GM18907 (cell line): ENCODE measurements around the gene TNFRSF12A.

ENCODE experiments used
- ATAC-seq: cut with Tn5 transposase; IDR thresholded peaks from one replicate; pipeline ENCODE4 v1.9.1; 2021; ENCODE audit warnings: mild to moderate bottlenecking, moderate library complexity; ENCODE audit not compliant: unreplicated experiment

TNFRSF12A gene

DNA sequence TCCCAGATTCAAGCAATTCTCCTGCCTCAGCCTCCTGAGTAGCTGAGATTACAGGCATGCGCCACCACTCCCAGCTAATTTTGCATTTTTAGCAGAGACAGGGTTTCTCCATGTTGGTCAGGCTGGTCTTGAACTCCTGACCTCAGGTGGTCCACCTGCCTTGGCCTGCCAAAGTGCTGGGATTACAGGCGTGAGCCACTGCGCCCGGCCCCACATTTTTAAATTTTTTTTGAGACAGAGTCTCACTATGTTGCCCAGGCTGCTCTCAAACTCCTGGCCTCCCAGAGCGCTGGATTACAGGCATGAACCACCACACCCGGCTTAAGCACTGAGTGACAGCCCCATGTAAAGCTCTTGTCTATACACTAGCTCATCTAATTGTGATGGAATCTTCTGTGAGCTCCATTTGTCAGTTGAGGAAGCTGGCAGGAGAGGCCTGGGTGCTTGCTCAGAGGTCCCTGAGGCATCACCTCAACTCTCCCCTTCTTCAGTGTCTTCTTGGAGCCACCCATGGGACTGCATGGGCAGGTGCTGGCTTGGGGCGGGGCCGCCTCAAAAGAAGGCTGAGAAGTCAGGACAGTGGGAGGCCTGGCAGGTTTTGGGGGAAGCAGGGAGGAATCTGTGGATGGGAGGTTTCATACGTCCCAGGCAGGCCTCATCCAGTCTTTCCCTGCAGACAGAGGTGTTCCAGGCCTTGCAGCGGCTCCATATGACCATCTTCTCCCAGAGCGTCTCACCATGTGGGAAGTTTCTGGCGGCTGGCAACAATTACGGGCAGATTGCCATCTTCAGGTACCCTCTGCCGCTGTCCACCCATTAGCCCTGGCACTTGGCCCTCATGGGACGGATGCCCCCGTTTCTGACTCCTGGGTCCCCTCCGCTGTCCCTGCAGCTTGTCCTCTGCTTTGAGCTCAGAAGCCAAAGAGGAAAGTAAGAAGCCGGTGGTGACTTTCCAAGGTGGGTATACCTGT, 5.1 kb downstream of the TNFRSF12A start:
- ATAC-seq: no peak

DNA sequence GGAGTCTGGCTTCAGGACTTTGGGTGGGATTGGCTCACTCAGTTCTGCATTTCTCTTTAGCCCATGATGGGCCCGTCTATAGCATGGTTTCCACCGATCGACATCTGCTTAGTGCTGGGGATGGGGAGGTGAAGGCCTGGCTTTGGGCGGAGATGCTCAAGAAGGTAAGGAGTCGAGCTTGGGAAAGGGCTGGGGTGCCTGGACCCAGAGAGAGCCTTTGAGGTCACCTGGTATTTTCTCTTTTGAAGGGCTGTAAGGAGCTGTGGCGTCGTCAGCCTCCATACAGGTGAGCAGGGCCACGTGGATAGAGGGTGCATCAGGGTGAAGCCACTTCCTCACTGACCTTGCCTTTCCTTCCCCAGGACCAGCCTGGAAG, 5.8 kb downstream of the TNFRSF12A start:
- ATAC-seq: no peak

DNA sequence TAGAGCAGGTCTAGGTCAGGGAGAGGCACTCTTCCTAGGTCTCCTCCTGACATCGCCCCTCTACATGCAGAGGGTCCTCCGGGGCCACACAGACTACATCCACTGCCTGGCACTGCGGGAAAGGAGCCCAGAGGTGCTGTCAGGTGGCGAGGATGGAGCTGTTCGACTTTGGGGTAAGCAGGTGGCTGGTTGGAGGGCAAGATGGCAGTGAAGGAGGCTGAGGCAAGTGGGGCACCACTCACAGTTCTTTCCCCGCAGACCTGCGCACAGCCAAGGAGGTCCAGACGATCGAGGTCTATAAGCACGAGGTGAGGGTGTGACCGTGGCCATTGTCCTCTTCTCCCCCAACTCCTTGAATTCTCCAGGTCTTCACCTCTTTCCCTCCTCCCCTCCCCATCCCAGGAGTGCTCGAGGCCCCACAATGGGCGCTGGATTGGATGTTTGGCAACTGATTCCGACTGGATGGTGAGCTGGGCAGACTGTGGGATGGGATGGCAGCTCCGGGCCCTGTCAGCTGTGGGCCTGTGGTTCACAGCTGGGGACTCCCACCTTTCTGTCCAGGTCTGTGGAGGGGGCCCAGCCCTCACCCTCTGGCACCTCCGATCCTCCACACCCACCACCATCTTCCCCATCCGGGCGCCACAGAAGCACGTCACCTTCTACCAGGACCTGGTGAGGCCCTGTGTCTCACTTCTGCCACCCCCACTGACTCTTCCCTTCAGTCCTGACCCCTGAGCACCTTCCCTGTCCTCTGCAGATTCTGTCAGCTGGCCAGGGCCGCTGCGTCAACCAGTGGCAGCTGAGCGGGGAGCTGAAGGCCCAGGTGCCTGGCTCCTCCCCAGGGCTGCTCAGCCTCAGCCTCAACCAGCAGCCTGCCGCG, 6.7 kb downstream of the TNFRSF12A start:
- ATAC-seq: no peak

DNA sequence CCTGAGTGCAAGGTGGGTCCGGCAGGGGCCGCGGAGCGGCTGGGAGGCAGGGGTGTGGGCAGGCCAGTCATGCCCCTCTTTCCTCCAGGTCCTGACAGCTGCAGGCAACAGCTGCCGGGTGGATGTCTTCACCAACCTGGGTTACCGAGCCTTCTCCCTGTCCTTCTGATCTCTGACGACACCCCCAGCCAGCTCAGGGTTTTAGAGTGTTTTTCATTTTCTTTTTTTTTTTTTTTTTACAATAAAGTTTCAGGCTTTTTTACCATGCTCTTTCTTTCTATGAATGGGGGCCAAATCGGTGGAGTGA, 7.3 kb downstream of the TNFRSF12A start:
- ATAC-seq: no peak

DNA sequence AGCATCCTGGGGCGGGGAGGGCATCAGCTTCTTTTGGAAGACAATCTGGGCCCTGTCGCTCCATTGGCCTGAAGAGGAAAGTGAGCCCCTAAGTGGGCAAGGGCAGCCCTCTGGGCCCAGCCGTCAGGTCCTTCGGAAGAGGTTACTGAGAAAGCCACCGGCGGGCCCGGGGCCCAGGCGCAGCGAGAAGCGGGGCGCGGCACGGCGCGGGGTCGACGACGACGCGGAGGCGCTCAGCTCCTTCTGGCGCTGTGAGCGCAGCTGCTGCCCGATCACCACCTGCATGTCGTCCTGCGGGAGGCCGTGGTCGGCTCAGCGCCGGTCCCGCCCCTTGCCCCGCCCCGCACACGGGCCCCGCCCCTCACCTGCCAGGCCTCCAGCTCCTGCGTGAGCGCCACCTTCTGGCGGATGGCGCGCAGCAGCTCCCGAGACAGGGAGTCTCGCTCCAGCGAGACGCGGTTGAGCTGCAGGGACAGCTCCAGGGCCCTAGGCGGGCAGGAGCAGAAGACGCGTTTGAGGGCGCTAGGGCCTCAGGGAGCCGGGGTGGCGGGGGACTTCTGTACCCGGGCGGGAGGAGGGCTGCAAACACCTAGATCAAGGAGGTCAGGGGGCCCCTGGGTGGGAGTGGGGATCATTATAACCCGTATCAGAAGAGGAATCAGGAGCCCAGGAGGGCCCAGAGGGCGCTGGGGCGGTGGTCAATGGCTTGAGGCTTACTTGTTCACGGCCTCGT, 8.0 kb downstream of the TNFRSF12A start:
- ATAC-seq: peak; percentile 33

DNA sequence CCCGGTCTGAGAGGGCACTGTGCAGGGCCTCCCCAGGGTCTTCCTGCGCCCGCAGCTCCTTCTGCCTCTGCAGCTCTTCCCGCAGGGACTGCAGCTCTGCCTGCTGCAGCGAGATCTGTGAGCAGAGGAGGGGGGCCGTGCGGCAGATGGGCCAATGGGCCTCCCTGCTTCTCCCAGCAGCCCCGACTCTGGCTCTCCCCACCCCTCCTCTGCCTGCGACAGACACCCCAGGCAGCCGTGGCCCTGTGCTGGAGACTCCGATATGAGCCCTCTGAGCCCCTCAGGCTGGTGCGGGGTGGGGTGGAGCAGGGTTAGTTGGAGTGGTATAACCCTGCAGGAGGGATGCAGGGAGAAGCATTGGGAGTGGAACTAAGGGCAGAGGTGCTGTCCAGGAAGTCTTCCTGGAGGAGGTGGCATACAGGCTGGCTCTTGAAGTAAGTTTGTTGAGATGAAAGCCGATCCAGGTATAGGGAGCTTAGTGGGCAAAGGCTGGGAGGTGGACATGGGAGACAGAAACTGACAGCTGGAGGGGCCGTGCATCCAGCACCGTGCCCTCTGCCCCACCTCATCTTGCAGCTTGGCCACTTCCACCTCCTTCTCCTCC, 8.7 kb downstream of the TNFRSF12A start:
- no peak for ATAC-seq

DNA sequence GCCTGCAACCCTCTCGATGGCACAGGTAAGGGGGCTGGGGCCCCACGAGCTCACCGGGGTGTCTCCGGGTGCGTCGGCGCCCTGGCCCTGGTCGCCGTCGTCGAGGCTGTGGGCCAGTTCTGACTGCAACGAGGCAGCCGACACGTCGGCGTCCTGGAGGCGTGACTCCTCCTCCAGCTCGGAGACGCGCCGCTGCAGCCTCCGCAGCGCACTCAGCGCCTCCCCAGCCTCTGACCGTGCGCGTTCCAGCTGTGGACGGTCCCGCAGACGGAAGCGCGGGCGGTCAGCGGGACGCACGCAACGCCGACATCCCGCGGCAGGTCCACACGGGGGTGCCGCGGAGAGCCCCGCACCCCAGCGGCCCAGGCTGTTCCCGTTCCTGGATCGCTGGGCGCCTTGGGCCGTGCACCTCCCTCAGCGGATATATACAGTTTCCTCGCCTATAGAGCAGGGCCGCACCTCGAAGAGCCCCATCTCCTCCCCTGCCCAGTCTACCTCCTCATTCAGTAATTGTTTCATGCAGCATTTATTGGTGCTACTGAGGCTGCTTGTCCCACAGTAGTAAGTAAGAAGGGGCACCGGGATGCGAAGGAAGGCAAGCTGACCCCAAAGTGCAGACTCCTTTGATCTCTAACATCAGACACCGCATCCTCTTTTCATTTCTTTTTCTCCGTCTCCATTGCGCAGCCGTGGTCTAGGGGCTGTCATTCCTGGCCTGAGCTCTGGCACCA, 9.5 kb downstream of the TNFRSF12A start:
- no peak for ATAC-seq

DNA sequence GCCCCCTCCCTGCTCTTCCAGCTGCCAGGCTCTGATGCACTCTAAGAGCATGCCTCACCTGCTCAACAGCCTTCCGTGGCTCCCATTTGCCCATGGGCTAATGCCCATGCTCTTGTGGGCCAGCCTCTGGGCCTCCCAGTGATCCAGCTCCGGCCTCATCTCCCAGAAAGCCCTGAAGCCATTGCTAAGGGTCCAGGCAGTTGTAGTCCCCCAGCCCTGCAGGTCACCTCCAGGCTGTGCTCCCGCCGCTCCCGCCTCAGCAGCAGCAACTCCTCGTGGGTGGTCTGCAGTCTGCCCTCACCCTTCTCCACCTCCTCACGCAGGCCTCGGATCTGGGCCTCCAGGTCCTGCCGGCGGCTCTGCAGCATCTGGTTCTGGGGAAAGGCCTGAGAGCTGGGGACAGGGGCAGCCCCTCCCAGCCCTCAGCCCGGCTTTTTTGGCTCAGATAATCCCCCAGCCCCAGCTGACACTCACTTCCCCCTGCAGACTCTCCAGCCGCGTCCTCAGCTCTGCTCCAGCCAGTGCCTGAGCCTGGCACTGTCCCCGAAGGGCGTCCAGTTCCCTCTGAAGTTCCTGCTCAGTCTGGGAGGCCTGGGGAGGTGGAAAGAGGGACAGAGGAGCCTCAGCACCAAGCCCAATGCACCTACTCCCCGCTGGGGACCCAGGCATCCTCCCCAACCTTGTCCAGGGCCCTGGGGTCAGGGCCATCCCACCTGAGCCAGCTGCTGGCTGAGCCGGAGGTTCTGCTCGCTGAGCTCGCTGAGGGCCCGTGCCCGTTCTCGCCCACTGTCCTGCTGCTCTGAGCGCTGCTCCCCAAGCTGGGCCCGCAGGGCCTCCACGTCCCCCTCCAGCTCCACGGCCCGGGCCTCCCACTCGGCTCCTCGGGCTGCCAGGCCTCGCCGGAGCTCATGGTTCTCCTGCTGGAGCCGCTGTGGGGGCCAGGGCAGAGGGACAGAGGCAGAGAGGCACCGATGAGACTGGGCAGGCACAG, 10.3 kb downstream of the TNFRSF12A start:
- ATAC-seq: no peak

DNA sequence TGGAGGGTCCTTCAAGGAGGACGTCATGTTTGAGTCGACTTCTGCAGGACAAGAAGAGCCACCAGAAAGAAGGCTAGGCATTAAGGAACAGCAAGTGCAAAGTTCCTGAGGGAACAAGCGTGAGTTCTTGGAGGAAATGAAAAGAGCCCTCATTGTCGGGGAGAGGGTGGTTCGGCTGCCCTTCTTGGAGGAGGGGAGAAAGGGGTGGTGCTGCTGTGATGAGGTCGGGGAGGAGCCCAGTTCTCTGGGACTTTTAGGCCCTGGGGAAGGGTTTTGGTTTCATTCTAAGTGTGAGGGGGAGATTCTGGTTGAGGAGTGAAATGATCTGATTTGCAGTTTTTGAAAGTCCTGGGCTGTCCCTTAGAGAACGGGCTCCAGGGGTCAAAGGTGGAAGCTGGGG, 12.5 kb downstream of the TNFRSF12A start:
- no peak for ATAC-seq

DNA sequence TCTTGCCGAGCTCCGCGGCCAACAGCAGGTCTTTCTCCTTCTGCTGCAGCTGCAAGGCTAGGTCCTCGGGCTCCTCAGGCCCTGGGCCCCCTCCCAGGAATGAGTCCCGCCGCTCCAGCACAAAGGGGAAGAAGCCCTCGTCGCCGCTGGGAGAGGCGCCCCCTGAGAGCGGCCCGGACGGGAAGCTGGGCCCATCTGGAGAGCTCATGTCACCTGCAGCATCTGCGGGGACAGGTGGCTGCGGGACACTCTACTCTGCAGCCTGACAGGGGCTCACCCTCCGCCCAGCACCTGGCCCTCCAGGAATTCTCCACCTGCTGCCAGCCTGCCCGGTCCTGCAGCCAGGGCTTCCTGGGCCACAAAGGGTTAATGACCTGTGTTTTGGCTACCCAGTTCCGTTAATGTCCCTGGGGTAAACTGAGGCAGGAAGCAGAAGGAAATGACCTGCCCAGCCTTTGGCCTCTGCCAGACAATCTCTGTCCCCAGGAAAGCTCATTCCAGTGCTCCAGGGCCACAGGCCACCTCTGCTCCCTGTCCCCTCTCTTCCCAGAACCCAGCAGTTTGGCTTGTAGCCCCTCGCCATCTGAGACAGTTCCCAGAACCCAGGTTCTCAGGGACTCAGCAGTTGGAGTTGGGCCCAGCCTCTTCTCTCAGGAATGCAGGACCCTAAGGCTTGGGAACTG, 15.3 kb downstream of the TNFRSF12A start:
- no peak for ATAC-seq

DNA sequence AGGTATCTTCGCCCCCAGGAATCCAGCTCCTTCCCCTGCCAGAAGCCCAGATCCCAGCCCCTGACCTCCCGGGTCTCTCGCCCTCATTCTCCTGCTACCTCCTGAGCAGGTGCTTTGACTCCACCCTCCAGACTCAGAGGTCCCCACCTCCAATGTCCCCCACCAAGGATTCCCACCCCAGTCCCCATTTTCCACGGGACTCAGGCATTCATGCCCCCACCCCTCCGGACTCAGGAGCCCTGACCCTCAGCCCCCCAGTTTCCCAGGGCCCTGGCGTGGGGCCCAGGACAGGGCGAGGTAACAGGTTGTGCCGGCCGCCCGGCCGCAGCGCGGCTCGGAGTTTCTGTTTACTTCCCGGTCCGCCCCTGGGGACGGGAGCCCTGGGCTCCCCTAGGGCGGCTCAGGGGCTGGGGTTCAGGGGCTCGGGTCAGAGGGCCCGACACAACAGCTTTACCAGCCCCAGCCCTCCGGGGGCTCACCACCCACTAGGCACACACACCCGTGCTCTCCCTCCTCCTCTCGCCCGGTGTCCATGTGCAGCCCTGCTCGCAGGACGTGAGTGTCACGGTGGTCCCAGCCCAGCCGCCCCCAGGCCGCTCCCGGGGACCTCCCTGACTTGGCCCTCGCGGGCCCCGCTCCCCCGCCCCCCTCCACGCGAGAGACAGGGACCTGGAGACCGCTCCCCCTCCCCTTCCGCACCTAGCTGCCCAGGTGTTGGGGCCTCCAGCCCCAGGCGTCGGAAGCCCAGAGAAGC, 16.0 kb downstream of the TNFRSF12A start:
- ATAC-seq: no peak

DNA sequence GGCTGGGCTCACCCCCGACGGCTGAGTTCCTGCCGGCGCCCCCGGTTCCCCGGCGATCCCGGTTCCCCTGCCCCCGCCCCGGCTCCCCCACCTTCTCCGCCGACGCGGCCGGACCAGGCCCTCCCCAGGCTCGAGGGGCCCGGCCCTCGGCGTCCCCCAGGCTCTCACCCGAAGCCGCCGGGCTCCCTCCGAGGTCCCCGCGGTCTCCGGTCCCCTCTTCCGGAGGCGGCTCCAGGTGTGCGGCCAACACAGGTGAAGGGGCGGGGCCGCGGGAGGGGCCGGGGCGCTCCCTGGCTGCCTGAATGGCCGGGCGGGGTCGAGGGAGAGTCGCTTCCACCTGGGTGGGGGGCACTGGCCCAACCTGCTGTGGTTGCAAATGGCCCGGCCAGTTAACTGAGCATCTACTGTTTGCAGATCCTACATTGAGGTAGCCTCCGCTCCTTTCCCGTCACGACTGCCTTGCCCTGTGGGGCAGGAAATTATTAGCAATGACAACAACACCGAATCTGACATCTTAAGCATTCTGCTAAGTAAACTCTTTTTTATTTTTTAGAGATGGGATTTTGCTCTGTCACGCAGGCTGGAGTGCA, 16.7 kb downstream of the TNFRSF12A start, which contains the start of gene BICDL2:
BICDL2 (minus strand) TSS at position 219 of the 590 bp plus-strand sequence. CDS start 1,448 bp downstream, outside the sequence.
- no peak for ATAC-seq

DNA sequence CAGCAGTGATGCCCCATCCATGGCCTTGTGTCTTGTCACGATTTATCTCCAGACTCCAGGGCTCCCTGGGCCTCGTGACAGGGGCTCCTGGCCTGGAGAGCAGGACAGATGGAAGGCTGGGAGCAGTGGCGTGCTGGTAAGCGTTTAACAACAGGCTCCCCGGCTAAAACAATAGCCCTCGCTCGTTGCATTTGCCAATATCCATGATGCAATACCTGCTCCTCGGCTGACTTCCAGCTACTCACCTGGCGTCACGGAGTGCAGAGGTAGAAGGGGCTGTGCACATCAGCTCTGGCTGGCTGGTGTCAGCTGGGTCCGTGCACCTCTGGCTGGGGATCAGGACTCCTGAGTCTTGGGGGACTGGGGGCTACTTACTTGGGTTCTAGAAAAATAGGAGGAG, 18.1 kb downstream of the TNFRSF12A start:
- ATAC-seq: no peak

DNA sequence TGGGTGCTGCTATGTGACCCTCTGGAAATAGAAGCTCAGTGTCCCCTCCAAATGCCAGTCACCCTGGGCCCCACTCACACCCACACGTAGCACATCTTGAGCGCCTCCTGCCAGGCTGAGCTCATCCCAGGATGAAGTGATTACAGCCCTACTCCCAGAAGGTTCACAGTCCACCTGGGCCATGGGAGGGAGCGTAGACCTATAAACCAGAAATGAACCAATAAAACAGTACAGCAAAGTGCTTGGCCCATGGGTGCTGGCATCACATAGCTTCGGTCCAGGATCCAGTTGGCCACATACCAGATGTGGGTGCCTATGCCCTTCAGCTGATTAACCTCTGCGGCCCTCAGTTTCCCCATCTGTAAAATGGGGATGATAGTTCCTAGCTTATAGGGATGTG, 18.7 kb downstream of the TNFRSF12A start:
- ATAC-seq: no peak

DNA sequence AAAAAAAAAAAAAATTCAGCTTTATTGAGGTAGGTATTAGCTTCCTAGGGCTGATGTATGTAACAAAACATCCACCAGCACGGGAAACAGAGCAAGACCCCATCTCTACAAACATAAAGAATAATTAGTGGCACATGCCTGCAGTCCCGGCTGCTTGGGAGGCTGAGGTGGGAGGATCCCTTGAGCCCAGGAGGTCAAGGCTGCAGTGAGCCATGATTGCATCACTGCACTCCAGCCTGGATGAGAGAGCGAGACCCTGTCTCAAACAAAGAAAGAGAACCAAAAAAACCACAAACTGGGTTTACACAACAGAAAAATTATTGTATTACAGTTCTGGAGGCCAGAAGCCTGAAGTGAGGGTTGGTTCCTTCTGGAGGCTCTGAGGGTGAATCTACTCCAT, 22.2 kb downstream of the TNFRSF12A start:
- no peak for ATAC-seq

DNA sequence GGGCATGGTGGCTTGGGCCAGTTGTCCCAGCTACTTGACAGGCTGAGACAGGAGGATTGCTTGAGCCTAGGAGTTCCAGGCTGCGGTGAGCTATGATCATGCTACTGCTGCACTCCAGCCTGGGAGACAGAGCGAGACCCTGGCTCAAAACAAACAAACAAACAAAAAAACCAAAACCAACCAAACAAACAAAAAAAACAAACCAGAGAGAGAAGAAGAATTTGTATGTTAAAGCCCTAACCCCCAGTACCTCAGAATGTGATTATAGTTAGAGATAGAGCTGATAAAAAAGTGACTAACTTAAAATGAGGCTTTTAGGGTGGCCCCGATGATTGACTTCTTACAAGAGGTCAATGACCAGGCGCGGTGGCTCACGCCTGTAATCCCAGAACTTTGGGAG, 24.5 kb downstream of the TNFRSF12A start:
- ATAC-seq: no peak
